ENCODE measurements around the gene EEF1AKMT1.

- no peak for TF ChIP-seq CTCF (IDR thresholded peaks at IDR 0.05; ENCODE audit: low read depth, low read length)
- no peak for TF ChIP-seq EZH2phosphoT487 (IDR thresholded peaks at IDR 0.05; ENCODE audit: low read depth)
Measured at GRCh38 chr13:20799726-20800416, 26.1 kb upstream of the EEF1AKMT1 start.

All from OCI-LY3 (cell line).